ENCODE measurements around the gene XBP1. TPM values are rescaled to one million over a fixed set of nuclear protein-coding genes. Genes with fewer than 3 reads are reported as not detected.
"Not testable (repeated sequence)": the region's sequence is repeated elsewhere in the genome, so short reads cannot be mapped to it uniquely, and the experiment has no call there.

XBP1 gene
- total and polyA plus RNA-seq, 2 donors (not counting 1 experiment from before 2014, with no cell fraction given): 16.8 to 69.8 TPM

- TF ChIP-seq EZH2 (IDR thresholded peaks at IDR 0.05; ENCODE audit: borderline replicate concordance, insufficient read depth, low read depth, low read length, poor library complexity, severe bottlenecking) (no peak), CTCF (IDR thresholded peaks at IDR 0.05) (no peak)
- ChIA-PET POLR2A (interaction anchor here (0.8 kb wide), 1 partner anchor 9 kb away, joined by 5 read pairs; the partner anchor contains the start of gene XBP1), CTCF (interaction anchor here (1.4 kb wide), 1 partner anchor 208 kb away, joined by 3 read pairs; no protein-coding TSS in a partner anchor)
- intact Hi-C loops (cut with micrococcal nuclease): no loop called here
- no peak overlapping the region for H3K4me3 Mint-ChIP-seq
- peaks cover 24 to 27% of the 10 kb centered on the region in 2 donors for H3K4me1 ChIP-seq (ENCODE audit: control insufficient read depth in 2 of 2, insufficient read depth in 2 of 2, low read length in 2 of 2)
- H3K27me3 ChIP-seq (replicated peaks in 1 of 4; ENCODE audit: control extremely low read depth in 1 of 4, control insufficient read depth in 3 of 4, insufficient read depth in 4 of 4, low read length in 3 of 4): no peaks in the 10 kb centered on the region
- no peaks in the 10 kb centered on the region for H3K27me3 Mint-ChIP-seq
- no peak overlapping the region for H3K4me2 ChIP-seq (replicated peaks; ENCODE audit: low read depth, low read length, poor library complexity, severe bottlenecking)
- no peaks in the 10 kb centered on the region for H3K9me3 ChIP-seq (ENCODE audit: control extremely low read depth in 1 of 3, control insufficient read depth in 2 of 3, insufficient read depth in 1 of 3, low read length in 2 of 3)
- no peak overlapping the region for H3K4me3 ChIP-seq (ENCODE audit: control extremely low read depth in 1 of 5, extremely low read depth in 1 of 5, insufficient read depth in 1 of 5, low read depth in 2 of 5, low read length in 4 of 5)
- no peak for ATAC-seq (ENCODE audit: low read depth)
- no peaks in the 10 kb centered on the region for H3K36me3 ChIP-seq (replicated peaks in 1 of 2; ENCODE audit: control extremely low read depth in 1 of 2, control insufficient read depth in 1 of 2, extremely low read depth in 1 of 2, insufficient read depth in 2 of 2, low read length in 1 of 2)
- no peak overlapping the region for H3K27ac Mint-ChIP-seq
- no peak overlapping the region for H3K27ac ChIP-seq (ENCODE audit: low read length in 2 of 2)
- H3K9ac ChIP-seq (ENCODE audit: low read length): no peak overlapping the region
- H3K4me1 Mint-ChIP-seq: peaks cover 28% of the 10 kb centered on the region
- no peaks in the 10 kb centered on the region for H3K9me3 Mint-ChIP-seq (ENCODE audit: insufficient read depth)
- no peak overlapping the region for H2AFZ ChIP-seq (ENCODE audit: insufficient read depth, low read depth, low read length, poor library complexity, severe bottlenecking)
- H4K20me1 ChIP-seq (ENCODE audit: control insufficient read depth, insufficient read depth, low read length, poor library complexity, severe bottlenecking): no peaks in the 10 kb centered on the region
- no peak for DNase-seq
- no peaks in the 10 kb centered on the region for H3K79me2 ChIP-seq (ENCODE audit: control insufficient read depth, insufficient read depth, low read length)
Measured at GRCh38 chr22:28808716-28809355, 8.5 kb upstream of the XBP1 start.

- H3K4me2 ChIP-seq (replicated peaks; ENCODE audit: low read depth, low read length, poor library complexity, severe bottlenecking); H3K36me3 ChIP-seq (replicated peaks in 1 of 2; ENCODE audit: control extremely low read depth in 1 of 2, control insufficient read depth in 1 of 2, extremely low read depth in 1 of 2, insufficient read depth in 2 of 2, low read length in 1 of 2); ATAC-seq (ENCODE audit: low read depth); DNase-seq; H3K27ac Mint-ChIP-seq; H3K79me2 ChIP-seq (ENCODE audit: control insufficient read depth, insufficient read depth, low read length); POLR2A ChIA-PET; H3K27ac ChIP-seq (ENCODE audit: low read length in 2 of 2); H3K27me3 ChIP-seq (replicated peaks in 1 of 4; ENCODE audit: control extremely low read depth in 1 of 4, control insufficient read depth in 3 of 4, insufficient read depth in 4 of 4, low read length in 3 of 4); H3K9me3 ChIP-seq (ENCODE audit: control extremely low read depth in 1 of 3, control insufficient read depth in 2 of 3, insufficient read depth in 1 of 3, low read length in 2 of 3); H3K4me3 Mint-ChIP-seq; H3K27me3 Mint-ChIP-seq; H4K20me1 ChIP-seq (ENCODE audit: control insufficient read depth, insufficient read depth, low read length, poor library complexity, severe bottlenecking); H3K9ac ChIP-seq (ENCODE audit: low read length); H3K9me3 Mint-ChIP-seq (ENCODE audit: insufficient read depth); CTCF ChIA-PET; intact Hi-C loops (cut with micrococcal nuclease); H3K4me3 ChIP-seq (ENCODE audit: control extremely low read depth in 1 of 5, extremely low read depth in 1 of 5, insufficient read depth in 1 of 5, low read depth in 2 of 5, low read length in 4 of 5); H2AFZ ChIP-seq (ENCODE audit: insufficient read depth, low read depth, low read length, poor library complexity, severe bottlenecking): not testable (repeated sequence)
- H3K4me1 Mint-ChIP-seq: peaks cover 26% of the 10 kb centered on the region
- WGBS (ENCODE audit: insufficient coverage): 100% methylated on average over 4 of the region's 5 CpGs
- peaks cover 20 to 21% of the 10 kb centered on the region in 2 donors for H3K4me1 ChIP-seq (ENCODE audit: control insufficient read depth in 2 of 2, insufficient read depth in 2 of 2, low read length in 2 of 2)
Measured at GRCh38 chr22:28805426-28805825, 5.1 kb upstream of the XBP1 start.

Data from B cell (primary cell).